ENCODE data around the gene OR2AG2.

OR2AG2 gene

DNA sequence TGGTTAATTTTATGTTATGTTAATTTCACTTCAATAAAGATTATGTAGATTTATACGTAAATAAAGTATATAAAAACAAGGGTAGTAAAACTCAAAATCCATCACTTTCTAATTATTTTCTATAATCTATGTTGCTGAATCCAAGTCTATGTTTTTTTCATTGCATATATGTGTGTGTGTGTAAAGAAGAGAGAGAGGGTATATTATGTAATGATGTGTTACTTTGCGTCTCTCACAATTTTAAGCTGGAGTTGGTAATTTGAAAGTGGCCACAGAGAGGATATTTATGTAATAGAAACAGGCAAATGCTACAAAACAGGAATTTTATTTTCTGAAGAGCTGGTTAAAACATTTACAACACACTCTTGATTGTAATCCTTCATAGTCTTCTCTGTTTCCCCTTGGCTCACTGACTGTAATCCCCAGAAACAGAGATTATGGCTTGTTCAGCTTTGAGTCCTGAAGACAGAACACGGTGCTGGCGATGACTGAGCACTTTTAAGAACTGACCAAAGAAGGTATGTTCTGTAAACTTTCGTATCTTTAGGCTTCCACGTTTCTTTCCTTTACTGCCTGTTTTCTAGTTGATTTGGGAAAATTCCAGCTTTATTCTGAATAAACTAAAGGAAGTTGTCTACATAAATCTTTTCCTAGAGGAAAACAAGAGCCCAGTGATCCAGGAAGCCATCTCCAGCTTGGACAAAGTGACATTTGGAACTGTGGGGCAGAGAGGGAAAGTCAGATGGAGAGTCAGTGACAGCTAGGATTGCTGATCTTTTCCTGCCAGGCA lies 43.6 kb downstream of the OR2AG2 start:
- Mint-ChIP-seq H3K27ac (peak overlapping the region; percentile 55), H3K4me3 (no peak overlapping the region), H3K9me3 (peaks cover 6% of the 10 kb centered on the region), H3K4me1 (peaks cover 70% of the 10 kb centered on the region), H3K27me3 (no peaks in the 10 kb centered on the region), H3K36me3 (ENCODE audit: low read depth) (peaks cover 42% of the 10 kb centered on the region)
- DNase-seq (no peak), ATAC-seq (no peak)

DNA sequence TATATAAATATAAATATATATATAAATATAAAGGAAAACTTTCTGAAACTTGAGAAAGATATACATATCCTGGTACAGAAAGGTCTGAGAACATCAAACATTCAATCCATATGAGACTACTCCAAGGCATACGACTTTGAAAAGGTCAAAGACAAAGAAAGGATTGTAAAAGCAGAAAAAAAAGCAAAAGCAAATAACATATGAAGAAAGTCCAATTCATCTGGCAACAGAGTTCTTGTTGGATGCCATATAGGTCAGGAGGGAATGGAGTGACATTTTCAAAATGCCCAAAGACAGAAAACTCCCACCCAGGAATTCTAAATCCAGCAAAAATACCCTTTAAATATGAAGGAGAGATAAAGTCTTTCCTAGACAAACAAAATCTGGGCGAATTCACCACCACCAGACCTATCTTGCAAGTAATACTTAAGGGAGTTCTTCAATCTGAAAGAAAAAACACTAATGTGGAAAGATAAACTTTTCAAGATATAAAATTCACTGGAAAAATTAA lies 46.3 kb downstream of the OR2AG2 start:
- Mint-ChIP-seq H3K4me1 (peaks cover 83% of the 10 kb centered on the region), H3K27ac (peak overlapping the region; percentile 13), H3K27me3 (no peaks in the 10 kb centered on the region), H3K4me3 (no peak overlapping the region), H3K9me3 (peaks cover 11% of the 10 kb centered on the region), H3K36me3 (ENCODE audit: low read depth) (peaks cover 48% of the 10 kb centered on the region)
- DNase-seq, result no peak
- ATAC-seq, result no peak

DNA sequence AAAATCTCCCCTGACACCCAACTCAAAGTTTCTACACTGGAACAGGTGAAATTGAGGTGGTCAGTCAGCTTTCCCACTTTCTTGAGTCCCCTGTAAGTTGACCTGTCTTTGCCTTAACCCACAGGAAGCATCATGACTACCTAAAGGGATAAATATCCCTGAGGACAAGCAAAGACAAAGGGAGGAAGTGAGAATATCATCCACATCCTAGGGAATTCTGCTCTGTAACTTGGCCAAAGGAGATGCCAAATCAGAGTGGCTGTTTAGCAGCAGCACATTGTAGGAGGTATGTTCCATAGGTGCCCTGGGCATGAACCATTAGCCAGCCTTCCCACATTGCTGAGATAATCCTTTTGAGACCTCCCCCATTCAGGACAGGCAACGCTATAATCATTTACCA lies 47.8 kb downstream of the OR2AG2 start:
- DNase-seq (no peak), ATAC-seq (no peak)
- H3K27me3 Mint-ChIP-seq, result no peaks in the 10 kb centered on the region
- peaks cover 82% of the 10 kb centered on the region for H3K4me1 Mint-ChIP-seq
- peaks cover 17% of the 10 kb centered on the region for H3K9me3 Mint-ChIP-seq
- no peak overlapping the region for H3K27ac Mint-ChIP-seq
- H3K4me3 Mint-ChIP-seq, result no peak overlapping the region
- H3K36me3 Mint-ChIP-seq (ENCODE audit: low read depth), result peaks cover 57% of the 10 kb centered on the region

DNA sequence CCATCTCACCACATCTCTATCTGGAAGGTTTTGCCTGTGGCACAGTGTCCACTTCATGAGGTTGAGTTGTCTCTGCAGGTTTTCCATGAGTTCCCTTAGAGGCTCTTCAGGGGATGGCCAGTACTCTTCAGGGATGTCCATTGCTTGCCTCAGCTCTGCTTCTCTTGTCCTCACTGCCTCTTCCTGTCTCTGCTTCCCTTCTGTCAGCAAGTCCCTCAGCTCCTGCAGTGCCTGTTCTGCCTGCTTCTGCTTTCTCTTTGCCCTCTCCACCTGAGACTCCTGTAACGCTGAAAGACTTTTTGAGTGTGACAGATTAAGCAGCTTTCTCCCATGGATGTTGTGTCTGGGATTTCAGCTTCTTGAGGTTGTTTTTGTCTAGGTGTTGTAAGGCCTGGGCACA lies 50.4 kb downstream of the OR2AG2 start:
- peaks cover 55% of the 10 kb centered on the region for H3K36me3 Mint-ChIP-seq (ENCODE audit: low read depth)
- H3K27ac Mint-ChIP-seq, result no peak overlapping the region
- no peaks in the 10 kb centered on the region for H3K27me3 Mint-ChIP-seq
- H3K4me1 Mint-ChIP-seq, result peaks cover 61% of the 10 kb centered on the region
- DNase-seq (no peak), ATAC-seq (no peak)
- H3K4me3 Mint-ChIP-seq, result no peak overlapping the region
- H3K9me3 Mint-ChIP-seq, result peaks cover 26% of the 10 kb centered on the region

DNA sequence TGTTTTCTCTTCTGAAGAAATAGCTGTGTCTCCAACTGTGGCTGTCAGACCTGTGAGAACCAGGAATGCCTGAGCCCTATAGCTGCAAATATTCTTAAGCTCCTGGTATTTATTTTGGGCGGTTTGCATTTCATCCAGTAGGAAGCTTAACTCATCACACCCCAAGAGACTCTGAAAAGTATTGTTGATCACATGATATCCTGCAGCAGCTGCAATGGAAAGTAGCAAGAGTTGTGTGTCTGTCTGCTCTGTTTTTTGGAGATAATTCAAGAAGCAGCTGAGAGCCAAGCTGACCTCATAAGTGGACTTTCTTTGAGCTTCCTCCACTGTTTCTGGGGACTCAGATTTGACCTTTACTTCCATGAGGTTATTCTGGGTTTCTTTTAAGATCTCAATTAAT lies 52.2 kb downstream of the OR2AG2 start:
- ATAC-seq (no peak), DNase-seq (no peak)
- H3K9me3 Mint-ChIP-seq, result peaks cover 27% of the 10 kb centered on the region
- peaks cover 51% of the 10 kb centered on the region for H3K36me3 Mint-ChIP-seq (ENCODE audit: low read depth)
- peaks cover 51% of the 10 kb centered on the region for H3K4me1 Mint-ChIP-seq
- no peaks in the 10 kb centered on the region for H3K27me3 Mint-ChIP-seq
- H3K4me3 Mint-ChIP-seq, result no peak overlapping the region
- peak overlapping the region; percentile 3 for H3K27ac Mint-ChIP-seq

DNA sequence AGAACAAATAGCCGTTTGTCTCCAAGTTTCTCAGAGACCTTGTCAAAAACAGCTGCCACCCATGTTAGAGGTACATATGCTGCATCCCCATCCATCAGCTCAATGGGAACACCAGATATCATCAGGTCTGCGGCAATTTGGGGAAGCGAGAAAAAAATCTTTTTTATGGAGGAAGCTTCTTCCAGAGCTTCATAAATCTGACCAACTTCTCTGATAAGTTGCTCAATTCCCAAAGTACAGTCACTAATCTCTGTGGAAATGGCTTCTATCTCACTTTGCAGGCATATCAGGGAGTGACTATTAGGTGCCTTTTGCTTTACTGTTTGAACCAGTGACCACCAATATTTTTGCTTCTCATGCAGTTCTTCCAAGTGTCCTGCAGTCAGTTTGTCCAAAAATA lies 54.4 kb downstream of the OR2AG2 start:
- Mint-ChIP-seq H3K4me1 (peaks cover 34% of the 10 kb centered on the region), H3K27me3 (no peaks in the 10 kb centered on the region), H3K9me3 (peaks cover 25% of the 10 kb centered on the region), H3K4me3 (no peak overlapping the region), H3K36me3 (ENCODE audit: low read depth) (peaks cover 40% of the 10 kb centered on the region), H3K27ac (no peak overlapping the region)
- ATAC-seq (no peak), DNase-seq (no peak)
